ENCODE results near the gene CHID1. TPM values are rescaled to one million over a fixed set of nuclear protein-coding genes. Genes with fewer than 3 reads are reported as not detected.

The CHID1 gene
- total RNA-seq, 4 donors from 2014 or later: 37.4 to 55.4 (median 47.2) TPM

DNA sequence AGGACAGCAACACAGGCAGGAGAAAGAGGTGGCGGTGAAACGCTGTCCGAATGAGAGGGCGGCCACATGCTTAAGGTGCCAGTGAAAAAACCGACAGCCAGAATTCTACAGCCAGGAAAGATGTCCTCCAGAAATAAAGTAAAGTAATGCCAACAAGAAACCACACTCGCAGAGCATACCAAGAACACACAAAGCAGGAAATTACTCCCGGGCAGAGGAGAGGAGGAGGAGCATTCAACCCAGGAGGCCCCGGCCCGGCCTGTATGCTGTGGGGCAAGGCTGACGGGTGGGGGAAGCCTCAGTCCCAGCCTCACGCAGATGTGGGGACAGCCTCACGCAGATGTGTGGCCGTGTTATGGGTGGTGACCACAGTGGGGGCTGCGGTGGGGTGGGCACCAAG is 28.0 kb downstream of the CHID1 start:
- no peak for DNase-seq (ENCODE audit: extremely low spot score)
- WGBS: 86% methylated on average over 13 of the region's 14 CpGs
- Histone ChIP-seq H3K27me3 (no peaks in the 10 kb centered on the region), H3K27ac (replicated peaks in 1 of 4) (no peak overlapping the region), H3K4me3 (no peak overlapping the region), H3K36me3 (peaks cover 7 to 68% (median 52%) of the 10 kb centered on the region in 4 donors), H3K4me1 (no peaks in the 10 kb centered on the region), H3K9me3 (no peaks in the 10 kb centered on the region)
- intact Hi-C loops (cut with DNase I): no loop called here
- TF ChIP-seq EP300 (IDR thresholded peaks at IDR 0.05) (no peak), POLR2A (IDR thresholded peaks at IDR 0.05; ENCODE audit: low read depth) (no peak), POLR2AphosphoS5 (IDR thresholded peaks at IDR 0.05) (no peak)
- TF ChIP-seq, protein P1, sequence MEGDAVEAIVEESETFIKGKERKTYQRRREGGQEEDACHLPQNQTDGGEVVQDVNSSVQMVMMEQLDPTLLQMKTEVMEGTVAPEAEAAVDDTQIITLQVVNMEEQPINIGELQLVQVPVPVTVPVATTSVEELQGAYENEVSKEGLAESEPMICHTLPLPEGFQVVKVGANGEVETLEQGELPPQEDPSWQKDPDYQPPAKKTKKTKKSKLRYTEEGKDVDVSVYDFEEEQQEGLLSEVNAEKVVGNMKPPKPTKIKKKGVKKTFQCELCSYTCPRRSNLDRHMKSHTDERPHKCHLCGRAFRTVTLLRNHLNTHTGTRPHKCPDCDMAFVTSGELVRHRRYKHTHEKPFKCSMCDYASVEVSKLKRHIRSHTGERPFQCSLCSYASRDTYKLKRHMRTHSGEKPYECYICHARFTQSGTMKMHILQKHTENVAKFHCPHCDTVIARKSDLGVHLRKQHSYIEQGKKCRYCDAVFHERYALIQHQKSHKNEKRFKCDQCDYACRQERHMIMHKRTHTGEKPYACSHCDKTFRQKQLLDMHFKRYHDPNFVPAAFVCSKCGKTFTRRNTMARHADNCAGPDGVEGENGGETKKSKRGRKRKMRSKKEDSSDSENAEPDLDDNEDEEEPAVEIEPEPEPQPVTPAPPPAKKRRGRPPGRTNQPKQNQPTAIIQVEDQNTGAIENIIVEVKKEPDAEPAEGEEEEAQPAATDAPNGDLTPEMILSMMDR (IDR thresholded peaks at IDR 0.05): no peak

DNA sequence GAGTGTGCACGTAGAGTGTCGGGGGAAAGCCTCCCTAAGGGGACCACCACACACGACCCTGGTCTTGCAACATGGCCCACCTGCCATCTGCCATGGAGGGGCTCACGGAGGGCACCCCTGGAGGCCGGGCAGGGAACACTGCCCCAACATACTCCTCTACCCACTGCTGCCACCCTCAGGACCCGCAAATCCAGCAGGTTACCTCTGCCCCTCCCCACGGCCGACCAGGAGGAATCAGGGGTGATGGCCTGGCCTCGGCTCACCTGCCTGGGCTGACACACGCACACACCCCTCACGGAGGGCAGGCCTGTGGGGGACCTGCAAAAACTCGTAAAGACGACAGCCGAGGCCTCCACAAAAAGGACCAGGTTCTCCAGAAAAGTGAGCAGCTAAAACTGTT is 30.2 kb downstream of the CHID1 start:
- 99% methylated on average over 9 of the region's 14 CpGs for WGBS
- Histone ChIP-seq H3K9me3 (no peaks in the 10 kb centered on the region), H3K36me3 (peaks cover 7 to 67% (median 45%) of the 10 kb centered on the region in 4 donors), H3K27me3 (no peaks in the 10 kb centered on the region), H3K27ac (replicated peaks in 1 of 4) (no peak overlapping the region), H3K4me3 (no peak overlapping the region), H3K4me1 (no peaks in the 10 kb centered on the region)
- no peak for DNase-seq (ENCODE audit: extremely low spot score)
- TF ChIP-seq, protein P1 (IDR thresholded peaks at IDR 0.05): no peak
- TF ChIP-seq POLR2AphosphoS5 (IDR thresholded peaks at IDR 0.05) (no peak), EP300 (IDR thresholded peaks at IDR 0.05) (no peak), POLR2A (IDR thresholded peaks at IDR 0.05; ENCODE audit: low read depth) (no peak)
- intact Hi-C loops (cut with DNase I): no loop called here

DNA sequence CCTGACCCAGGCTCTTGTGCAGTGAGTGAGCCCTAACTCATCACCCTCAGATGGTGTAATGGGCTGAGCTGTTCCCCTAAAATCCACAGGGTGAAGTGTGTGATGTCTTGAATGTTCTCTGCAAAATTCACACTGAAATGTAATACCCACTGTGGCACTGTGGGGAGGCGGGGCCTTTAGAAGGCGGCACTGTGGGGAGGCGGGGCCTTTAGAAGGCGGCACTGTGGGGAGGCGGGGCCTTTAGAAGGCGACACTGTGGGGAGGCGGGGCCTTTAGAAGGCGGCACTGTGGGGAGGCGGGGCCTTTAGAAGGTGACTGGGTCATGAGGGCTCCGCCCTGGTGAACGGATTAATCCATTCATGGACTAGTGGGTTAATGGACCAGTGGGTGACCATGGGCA is 33.0 kb downstream of the CHID1 start:
- WGBS: 90% methylated on average over 11 of the region's 11 CpGs

DNA sequence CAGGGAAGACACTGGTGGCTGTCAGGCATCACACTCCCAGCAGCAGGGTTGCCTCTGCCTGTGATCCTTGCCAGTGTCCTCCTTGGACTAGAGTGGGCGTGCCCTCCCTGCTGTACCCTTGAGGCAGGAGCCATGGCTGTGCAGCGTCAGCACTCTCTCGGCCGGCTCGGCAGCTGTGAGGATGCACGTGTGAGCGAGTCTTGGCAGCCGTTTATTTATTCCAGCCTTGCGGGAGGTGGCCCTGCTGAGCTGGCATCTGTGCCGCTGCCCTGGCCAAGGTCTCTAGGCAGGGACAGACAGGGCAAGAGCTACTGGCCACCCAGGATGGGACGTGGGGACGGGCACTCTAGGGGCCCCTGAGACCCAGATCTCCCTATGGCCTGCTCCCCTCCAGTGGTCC is 34.1 kb downstream of the CHID1 start:
- Histone ChIP-seq H3K27ac (replicated peaks in 1 of 4) (no peak overlapping the region), H3K27me3 (no peaks in the 10 kb centered on the region), H3K36me3 (peaks cover 0 to 47% (median 30%) of the 10 kb centered on the region in 4 donors), H3K9me3 (no peaks in the 10 kb centered on the region), H3K4me3 (no peak overlapping the region), H3K4me1 (no peaks in the 10 kb centered on the region)
- intact Hi-C loops (cut with DNase I): no loop called here
- TF ChIP-seq POLR2A (IDR thresholded peaks at IDR 0.05; ENCODE audit: low read depth) (no peak), POLR2AphosphoS5 (IDR thresholded peaks at IDR 0.05) (no peak), EP300 (IDR thresholded peaks at IDR 0.05) (no peak)
- TF ChIP-seq, protein P1 (IDR thresholded peaks at IDR 0.05): no peak
- 60% methylated on average over 1 of the region's 12 CpGs for WGBS
- no peak for DNase-seq (ENCODE audit: extremely low spot score)

More for the DNA sequence above, 33.0 kb downstream of the CHID1 start:
- H3K4me3 ChIP-seq: no peak overlapping the region
- no peak overlapping the region for H3K27ac ChIP-seq (replicated peaks in 1 of 4)
- DNase-seq (ENCODE audit: extremely low spot score): no peak
- H3K4me1 ChIP-seq: no peaks in the 10 kb centered on the region
- intact Hi-C loops (cut with DNase I): no loop called here
- no peaks in the 10 kb centered on the region for H3K27me3 ChIP-seq
- TF ChIP-seq POLR2AphosphoS5 (IDR thresholded peaks at IDR 0.05): no peak
- TF ChIP-seq, protein P1 (IDR thresholded peaks at IDR 0.05): no peak
- no peak for TF ChIP-seq EP300 (IDR thresholded peaks at IDR 0.05)
- TF ChIP-seq POLR2A (IDR thresholded peaks at IDR 0.05; ENCODE audit: low read depth): no peak
- peaks cover 2 to 57% (median 39%) of the 10 kb centered on the region in 4 donors for H3K36me3 ChIP-seq
- H3K9me3 ChIP-seq: no peaks in the 10 kb centered on the region

DNA sequence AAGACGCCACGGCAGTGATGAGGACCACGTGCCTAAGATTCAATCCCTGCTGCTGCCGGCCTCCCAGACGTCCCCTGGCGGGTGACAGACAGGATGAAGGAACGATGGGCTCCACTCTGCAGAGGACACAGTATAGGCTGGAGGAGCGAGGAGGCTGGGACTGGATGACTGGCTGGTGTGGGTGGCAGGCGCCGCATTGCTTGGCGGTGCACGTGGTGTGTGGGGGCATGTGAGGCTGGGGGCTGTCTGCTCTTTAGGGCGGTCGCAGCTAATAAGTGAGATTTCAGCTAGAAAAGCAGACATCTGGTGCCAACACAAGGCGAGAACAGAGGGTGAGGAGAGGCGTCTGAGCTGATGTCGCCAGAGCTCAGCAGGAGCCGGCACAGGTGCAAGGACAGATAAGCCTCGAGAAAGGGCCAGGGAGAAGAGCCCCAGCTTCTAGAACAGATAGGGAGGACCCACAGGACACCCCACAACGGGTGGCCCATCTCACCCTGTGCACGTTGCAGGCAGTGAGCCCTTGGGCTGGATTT is 34.8 kb downstream of the CHID1 start:
- H3K9me3 ChIP-seq: no peaks in the 10 kb centered on the region
- no peak overlapping the region for H3K27ac ChIP-seq (replicated peaks in 1 of 4)
- H3K36me3 ChIP-seq: peaks cover 0 to 42% (median 28%) of the 10 kb centered on the region in 4 donors
- H3K27me3 ChIP-seq: no peaks in the 10 kb centered on the region
- 91% methylated on average over 21 of the region's 21 CpGs for WGBS
- no peaks in the 10 kb centered on the region for H3K4me1 ChIP-seq
- no peak overlapping the region for H3K4me3 ChIP-seq
- intact Hi-C loops (cut with DNase I): no loop called here
- no peak for DNase-seq (ENCODE audit: extremely low spot score)
- TF ChIP-seq, protein P1 (IDR thresholded peaks at IDR 0.05): no peak
- TF ChIP-seq EP300 (IDR thresholded peaks at IDR 0.05) (no peak), POLR2A (IDR thresholded peaks at IDR 0.05; ENCODE audit: low read depth) (no peak), POLR2AphosphoS5 (IDR thresholded peaks at IDR 0.05) (no peak)

Data from esophagus muscularis mucosa (tissue), 4 donors.